Activated CD4-positive, CD25-positive, alpha-beta regulatory T cell treated with anti-CD3 and anti-CD28 coated beads, Interleukin-2, amount 50 U/mL, for 24 hours (primary cell): ENCODE results near the gene NEK4.
"Not testable (repeated sequence)": the region's sequence is repeated elsewhere in the genome, so short reads cannot be mapped to it uniquely, and the experiment has no call there.

ENCODE experiments used
- ATAC-seq, 2 donors: fragments of 150-1000 bp; cut with Tn5 transposase; one replicate each; pipeline ENCODE4 v1.10.0; 2021; ENCODE audit warnings: mild to moderate bottlenecking in 1 of 2, moderate library complexity in 1 of 2

NEK4 gene

DNA sequence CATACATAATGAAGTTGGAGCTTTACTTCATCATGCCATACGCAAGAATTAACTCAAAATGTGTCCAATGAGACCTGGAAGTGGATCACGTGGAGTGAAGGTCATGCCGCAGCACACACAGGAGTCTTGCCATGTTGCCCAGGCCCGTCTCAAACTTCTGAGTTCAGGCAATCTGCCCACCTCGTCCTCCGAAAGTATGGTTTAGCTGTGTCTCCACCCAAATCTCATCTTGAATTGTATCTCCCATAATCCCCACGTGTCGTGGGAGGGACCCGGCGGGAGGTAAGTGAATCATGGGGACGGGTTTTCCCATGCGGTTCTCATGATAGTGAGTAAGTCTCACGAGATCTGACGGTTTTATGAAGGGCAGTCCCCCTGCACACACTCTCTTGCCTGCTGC is 39.1 kb downstream of the NEK4 start:
- ATAC-seq = no peak

- no peak for ATAC-seq
Measured at GRCh38 chr3:52730681-52731080, 40.1 kb downstream of the NEK4 start.

DNA sequence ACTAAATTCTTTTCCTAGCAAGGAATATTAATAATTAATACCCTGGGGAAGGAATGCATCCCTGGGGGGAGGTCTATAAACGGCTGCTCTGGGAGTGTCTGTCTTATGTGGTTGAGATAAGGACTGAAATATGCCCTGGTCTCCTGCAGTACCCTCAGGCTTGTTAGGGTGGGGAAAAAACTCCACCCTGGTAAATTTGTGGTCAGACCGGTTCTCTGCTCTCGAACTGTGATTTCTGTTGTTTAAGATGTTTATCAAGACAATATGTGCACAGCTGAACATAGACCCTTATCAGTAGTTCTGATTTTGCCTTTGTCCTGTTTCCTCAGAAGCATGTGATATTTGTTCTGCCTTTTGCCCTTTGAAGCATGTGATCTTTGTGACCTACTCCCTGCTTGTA is 42.0 kb downstream of the NEK4 start:
- not testable (repeated sequence) for ATAC-seq

DNA sequence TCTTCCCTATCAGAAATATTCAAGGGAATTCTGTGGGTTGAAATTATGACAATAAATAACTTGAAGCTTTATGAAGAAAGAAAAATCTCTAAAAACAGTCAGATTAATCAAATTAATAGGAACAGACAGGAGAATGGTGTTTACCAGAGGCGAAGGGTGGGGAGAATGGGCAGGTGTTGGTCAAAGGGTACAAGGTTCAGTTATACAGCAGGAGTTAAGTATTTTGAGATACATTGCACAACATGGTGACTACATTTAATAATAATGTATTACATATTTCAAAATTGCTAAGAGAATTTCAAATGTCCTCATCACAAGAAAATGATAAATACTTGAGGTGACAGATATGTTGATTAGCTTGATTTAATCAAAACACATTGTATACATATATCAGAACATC is 46.2 kb downstream of the NEK4 start:
- ATAC-seq = no peak

- no peak for ATAC-seq
Measured at GRCh38 chr3:52723935-52724334, 46.8 kb downstream of the NEK4 start.

- no peak for ATAC-seq
Measured at GRCh38 chr3:52722491-52722890, 48.2 kb downstream of the NEK4 start.

GRCh38 chr3:52721730-52722008 is 49.1 kb downstream of the NEK4 start:
- ATAC-seq = peak in 1 of 2 donors; percentile 7

DNA sequence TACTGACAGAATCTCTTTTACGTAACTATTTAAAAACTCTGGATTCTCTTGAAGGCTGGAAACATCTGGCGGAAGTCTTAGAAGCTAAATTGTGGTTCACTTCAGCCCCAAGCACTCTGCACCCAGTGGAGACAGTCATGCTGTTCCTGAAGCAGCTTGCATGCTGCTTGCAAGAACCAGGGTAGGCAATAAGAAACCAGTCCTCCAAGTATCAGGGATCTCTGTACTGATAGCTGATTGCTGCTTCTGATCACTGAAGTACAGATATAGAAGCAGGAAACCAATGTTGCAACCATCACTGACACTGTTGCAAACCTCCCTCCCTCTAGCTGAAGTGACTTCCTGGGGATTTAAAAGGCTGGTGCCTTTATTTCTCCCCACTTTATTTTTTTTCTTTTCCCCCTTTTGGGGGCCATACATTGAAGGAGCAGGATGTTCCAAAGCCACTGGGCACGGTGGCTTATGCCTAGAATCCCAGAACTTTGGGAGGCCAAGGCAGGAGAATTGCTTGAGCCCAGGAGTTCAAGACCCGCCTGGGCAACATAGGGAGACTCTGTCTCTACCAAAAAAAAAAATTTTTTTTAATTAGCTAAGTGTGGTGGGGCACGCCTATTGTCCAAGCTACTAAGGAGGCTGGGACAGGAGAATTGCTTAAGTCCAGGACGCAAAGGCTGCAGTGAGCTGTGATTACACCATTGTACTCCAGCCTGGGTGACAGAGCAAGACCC is 49.6 kb downstream of the NEK4 start:
- no peak for ATAC-seq

- no peak for ATAC-seq
Measured at GRCh38 chr3:52719618-52720017, 51.1 kb downstream of the NEK4 start.

DNA sequence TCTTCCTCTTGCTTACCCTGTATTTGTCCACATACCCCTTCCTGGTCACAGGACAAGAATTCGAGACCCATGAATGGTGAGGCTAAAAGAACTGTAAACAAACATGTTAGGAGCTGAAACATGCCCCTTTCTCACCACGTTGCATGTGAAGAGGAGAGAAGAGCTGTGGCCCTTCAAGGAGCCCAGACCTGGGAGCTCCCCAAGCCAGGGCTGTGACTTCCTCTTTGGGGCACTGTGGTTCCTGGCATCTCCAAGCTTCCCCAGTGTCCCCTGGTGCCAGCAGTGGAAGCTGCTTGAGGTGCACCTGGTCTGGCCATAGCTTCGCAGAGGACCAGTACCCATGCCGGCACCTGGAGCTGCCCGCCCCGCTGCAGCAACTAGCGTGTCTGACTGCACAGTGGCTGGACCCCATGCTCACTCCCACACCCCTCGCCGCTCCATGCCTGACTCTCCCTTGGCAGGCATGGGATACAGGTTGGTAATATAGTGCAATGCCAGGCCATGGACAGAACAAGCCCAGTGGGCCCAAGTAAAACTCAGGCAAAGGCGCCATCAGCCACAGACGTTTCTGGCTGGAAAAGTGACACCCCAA is 54.9 kb downstream of the NEK4 start:
- no peak for ATAC-seq

DNA sequence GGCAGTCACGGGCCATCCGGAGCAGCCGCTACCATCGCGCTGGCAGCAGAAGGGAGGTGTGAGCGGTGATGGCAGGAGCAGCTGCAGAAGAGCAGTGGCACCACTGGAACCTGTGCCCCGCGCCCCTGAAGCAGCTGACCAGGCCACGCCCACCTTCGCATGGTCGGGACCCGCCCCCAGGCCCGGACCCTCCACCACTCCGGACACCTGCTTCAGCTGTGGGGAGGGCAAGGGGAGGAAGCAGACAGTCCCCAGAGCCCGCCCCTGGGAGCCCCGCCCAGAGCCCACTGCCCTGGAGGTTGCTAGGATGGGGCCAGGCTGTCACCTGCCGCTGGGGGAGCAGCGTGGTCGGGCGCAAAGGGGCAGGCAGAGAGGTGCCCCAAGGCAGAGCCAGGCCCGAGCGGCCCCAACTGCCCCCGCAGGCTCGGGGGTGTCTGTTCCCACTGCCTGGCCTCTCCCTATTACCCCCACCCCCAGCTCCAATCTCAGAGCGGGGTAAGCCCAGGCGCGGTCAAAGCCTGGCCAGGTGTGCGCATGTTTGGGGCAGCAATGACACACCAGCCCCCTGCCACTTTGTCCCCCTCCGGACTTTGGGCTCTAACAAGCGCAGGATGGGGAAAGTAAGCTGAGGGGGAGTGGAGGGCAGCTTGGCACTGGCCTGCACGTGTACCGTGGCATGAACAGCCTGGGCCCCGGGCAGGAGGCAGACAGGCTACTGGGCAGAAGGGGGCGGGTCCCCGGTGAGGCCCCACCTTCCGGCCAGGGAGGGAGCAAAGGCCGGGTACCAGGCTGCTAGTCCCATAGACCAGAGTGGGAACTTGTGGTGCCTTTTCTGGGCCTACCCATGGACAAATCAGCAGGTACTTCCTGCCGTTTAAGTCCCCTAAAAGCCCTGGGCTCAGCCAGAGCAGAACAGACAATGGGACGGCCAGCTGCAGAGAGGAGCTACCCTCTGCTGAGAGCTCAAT is 56.1 kb downstream of the NEK4 start:
- no peak for ATAC-seq

DNA sequence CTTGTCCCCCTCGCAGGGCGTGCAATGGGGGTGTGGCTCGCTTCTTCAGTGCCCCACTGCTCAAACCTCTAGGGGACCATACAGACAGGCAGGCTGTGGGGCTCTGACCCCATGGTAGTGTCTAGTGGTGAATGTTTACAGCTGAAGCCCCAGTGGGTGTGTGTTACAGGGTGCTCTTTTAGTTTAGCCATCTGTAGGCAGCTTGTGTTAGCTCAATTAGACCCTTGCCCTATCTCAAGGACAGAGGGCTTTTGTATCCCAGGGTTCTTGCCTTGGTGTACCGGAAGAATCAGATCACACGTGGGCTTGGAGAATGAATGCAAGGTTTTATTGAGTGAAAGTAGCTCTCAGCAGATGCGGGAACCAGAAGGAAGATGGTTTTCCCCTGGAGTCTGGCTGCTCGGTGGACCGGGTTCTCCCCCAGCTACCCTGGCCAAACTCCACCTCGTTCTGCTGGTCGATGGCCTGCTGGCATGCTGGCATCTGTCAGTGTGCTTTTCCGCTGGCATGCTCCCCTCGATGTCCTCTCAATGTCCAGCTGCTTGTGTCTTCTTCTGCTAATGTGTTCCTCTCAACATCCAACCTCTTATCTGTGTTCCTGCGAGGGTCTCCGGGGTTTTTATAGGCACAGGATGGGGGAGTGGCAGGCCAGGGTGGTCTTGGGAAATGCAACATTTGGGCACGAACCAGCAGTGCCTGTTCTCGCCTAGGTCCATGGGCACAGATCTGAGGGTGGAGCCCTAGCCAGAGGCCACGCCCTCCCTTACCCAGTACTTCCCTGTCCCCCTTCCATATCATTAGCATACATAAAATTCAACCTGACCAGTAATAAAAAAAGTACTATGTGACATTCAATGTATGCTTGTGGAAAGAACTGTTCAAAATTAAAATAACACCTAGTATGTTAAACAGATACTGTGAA is 58.2 kb downstream of the NEK4 start:
- ATAC-seq = no peak

GRCh38 chr3:52710512-52710911 is 60.2 kb downstream of the NEK4 start:
- ATAC-seq = no peak

DNA sequence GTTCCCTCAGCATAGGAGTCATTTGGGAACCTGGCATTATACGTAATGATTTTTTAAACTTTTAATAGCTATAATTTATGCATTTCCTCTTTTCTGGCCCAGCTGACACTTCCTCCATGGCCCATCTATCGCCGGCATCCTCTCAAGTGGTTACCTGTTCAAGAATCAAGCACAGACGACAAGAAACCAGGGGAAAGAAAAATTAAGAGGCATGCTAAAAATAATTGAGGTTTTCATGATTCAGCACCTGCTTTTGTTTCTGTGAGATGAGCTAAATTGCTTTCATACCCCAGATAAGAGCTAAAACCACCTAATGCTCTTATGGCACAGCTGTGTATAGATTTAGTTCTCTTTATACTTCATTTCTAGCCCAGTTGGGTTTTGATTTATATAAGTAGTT is 63.2 kb downstream of the NEK4 start:
- no peak for ATAC-seq

- peak; percentile 94 to 96 for ATAC-seq
Measured at GRCh38 chr3:52705688-52706686, 64.8 kb downstream of the NEK4 start, which contains the start of the genes GLT8D1 and SPCS1. Gene GLT8D1 (minus strand): TSS chr3:52705791. CDS start chr3:52700460, 5,331 bp downstream. Gene SPCS1 (plus strand): TSS chr3:52706106. CDS start chr3:52706247, 141 bp downstream.

DNA sequence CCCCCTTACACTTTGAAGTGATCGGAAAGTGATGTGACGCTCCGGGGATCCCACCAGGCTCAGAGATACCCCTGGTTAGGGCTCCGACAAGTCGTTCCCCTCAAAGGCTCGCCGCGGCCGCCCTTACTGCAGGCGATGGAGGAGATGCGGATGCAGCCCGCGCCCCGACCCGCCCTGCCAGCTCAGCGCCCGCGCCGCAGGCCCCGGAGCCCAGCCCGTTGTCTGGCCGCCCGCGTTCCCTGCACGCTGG is 65.4 kb downstream of the NEK4 start:
- no peak for ATAC-seq

GRCh38 chr3:52704611-52705437 is 65.9 kb downstream of the NEK4 start:
- ATAC-seq = no peak

GRCh38 chr3:52703341-52703740 is 67.4 kb downstream of the NEK4 start:
- no peak for ATAC-seq

DNA sequence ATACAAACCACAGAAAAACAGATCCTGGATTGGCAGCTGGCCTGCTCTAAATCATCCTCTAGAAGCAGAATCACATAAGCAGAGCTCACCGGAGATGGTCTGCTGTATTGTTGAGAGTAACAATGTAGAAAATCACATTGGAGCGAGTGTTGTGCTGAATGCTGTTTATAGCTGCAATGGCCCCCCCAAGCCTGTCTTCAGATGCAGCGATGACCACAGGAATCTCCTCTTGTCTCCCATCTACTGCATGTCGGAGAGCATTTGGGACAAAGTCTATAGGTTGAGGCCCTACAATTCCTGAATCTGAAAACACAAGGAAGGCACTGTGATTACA is 73.1 kb downstream of the NEK4 start:
- ATAC-seq = no peak

DNA sequence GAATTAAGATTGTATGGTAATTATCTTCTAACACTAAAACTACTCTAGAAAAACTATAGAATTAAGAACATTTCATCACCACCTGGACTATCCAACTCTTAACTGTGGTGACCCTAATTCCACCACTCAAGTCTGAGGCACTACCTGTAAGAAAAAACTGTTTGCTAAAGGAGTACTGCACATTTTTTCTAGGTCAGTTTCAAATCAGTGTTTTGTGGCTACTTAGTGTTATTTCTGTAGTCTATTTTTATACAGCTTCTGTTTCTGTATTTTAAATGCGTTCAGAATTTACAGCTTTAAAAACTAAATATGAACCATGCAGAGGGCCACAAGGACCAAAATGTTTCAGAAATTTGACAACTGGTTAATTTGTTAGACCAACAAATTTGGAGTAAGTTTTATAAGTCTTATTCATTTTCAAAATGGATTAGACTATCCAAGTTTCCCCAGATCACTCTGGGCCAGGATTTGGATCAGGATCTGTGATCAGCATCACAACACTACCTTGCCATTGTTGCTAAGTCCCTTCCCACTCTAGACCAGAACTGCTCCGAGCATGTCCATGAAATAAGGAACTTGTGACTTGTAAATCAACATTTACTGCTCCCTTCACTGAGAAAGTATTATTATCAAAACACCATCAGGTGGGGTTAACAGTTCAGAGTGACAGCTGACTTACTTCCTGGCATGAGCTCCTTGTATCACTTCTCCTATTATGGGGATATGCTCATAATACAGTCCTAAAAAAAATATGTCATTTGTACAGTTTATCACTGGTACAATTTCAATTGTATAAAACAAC is 73.7 kb downstream of the NEK4 start:
- no peak for ATAC-seq
